ENCODE measurements around the gene ZFYVE16.

ZFYVE16 gene

GRCh38 chr5:80504833-80505232 is 97.0 kb downstream of the ZFYVE16 start:
- H3K4me3 ChIP-seq (ENCODE audit: low read depth, low read length), result no peak overlapping the region
- TF ChIP-seq CTCF (IDR thresholded peaks at IDR 0.05; ENCODE audit: borderline replicate concordance, insufficient read depth, low read depth, low read length), result no peak

- no peak for TF ChIP-seq CTCF (IDR thresholded peaks at IDR 0.05; ENCODE audit: borderline replicate concordance, insufficient read depth, low read depth, low read length)
Observed at GRCh38 chr5:80507663-80508062, 99.8 kb downstream of the ZFYVE16 start.

GRCh38 chr5:80508844-80509243 is 101.0 kb downstream of the ZFYVE16 start:
- no peak overlapping the region for H3K4me3 ChIP-seq (ENCODE audit: low read depth, low read length)
- TF ChIP-seq CTCF (IDR thresholded peaks at IDR 0.05; ENCODE audit: borderline replicate concordance, insufficient read depth, low read depth, low read length), result no peak

More at GRCh38 chr5:80507663-80508062, 99.8 kb downstream of the ZFYVE16 start:
- no peak overlapping the region for H3K4me3 ChIP-seq (ENCODE audit: low read depth, low read length)

GRCh38 chr5:80509362-80509761 is 101.5 kb downstream of the ZFYVE16 start:
- H3K4me3 ChIP-seq (ENCODE audit: low read depth, low read length), result no peak overlapping the region
- no peak for TF ChIP-seq CTCF (IDR thresholded peaks at IDR 0.05; ENCODE audit: borderline replicate concordance, insufficient read depth, low read depth, low read length)

GRCh38 chr5:80516826-80517225 is 109.0 kb downstream of the ZFYVE16 start:
- H3K4me3 ChIP-seq (ENCODE audit: low read depth, low read length), result no peak overlapping the region
- TF ChIP-seq CTCF (IDR thresholded peaks at IDR 0.05; ENCODE audit: borderline replicate concordance, insufficient read depth, low read depth, low read length), result no peak
